HL-60 (cell line): ENCODE measurements around the gene CRYBA2.

ENCODE experiments used
- DNase-seq, 2 experiments: peaks; one replicate each; pipeline ENCODE4 v3.0.0-alpha.2; 2010 to 2020; ENCODE audit warnings: low read depth in 1 of 2, low spot score in 1 of 2
- H3K27ac ChIP-seq: fragments of 250-450 bp; sonication (Bioruptor Pico); replicated peaks from 2 replicates; pipeline ENCODE4 v1.5.1; 2020; ENCODE audit warnings: mild to moderate bottlenecking, moderate library complexity
- H3K27me3 ChIP-seq: fragments of 250-450 bp; sonication (Bioruptor Pico); 2 replicates; pipeline ENCODE4 v1.5.1; 2021; ENCODE audit warnings: mild to moderate bottlenecking, moderate library complexity; ENCODE audit not compliant: insufficient read depth, poor library complexity, severe bottlenecking
- H3K4me3 ChIP-seq: replicated peaks from 2 replicates; pipeline ENCODE4 v1.5.1; 2011; ENCODE audit warnings: mild to moderate bottlenecking, control low read depth, low read length; ENCODE audit not compliant: insufficient read depth
- GABPA ChIP-seq: IDR thresholded peaks from 2 replicates; pipeline ENCODE4 v1.6.1; 2012; ENCODE audit warnings: low read depth
- POLR2AphosphoS5 ChIP-seq: IDR thresholded peaks from 2 replicates; pipeline ENCODE4 v1.6.1; 2012; ENCODE audit warnings: low read depth
- SPI1 ChIP-seq: IDR thresholded peaks from 2 replicates; pipeline ENCODE4 v1.6.1; 2012; ENCODE audit warnings: low read depth, mild to moderate bottlenecking, borderline replicate concordance
- TF ChIP-seq, protein P1 (sequence below): IDR thresholded peaks from 2 replicates; pipeline ENCODE4 v1.6.1; 2012; ENCODE audit warnings: low read depth; ENCODE audit not compliant: insufficient replicate concordance
- TF ChIP-seq, protein P2 (sequence below): IDR thresholded peaks from one replicate; pipeline ENCODE4 v1.5.1; 2011; ENCODE audit warnings: low read length, control low read depth, inconsistent platforms; ENCODE audit not compliant: insufficient read depth

Gene CRYBA2

DNA sequence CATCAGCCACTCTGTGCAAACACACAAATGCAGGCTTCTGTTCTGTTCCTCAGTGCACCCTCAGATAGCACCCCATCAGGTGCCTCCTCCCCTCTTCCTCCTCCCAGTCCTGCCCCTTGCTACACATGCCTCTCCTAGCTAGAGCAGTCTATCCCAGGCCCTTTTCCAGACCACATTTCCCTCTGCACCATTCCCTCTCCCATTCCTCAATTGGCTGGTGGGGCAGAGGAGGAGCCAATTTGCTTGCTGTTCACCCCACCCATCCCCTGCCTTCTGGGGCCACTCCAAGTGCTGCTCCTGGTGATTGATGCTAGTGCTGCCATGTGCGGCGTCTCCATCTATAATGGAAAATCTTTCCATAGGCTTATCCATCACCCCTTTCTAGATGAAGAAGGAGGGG lies 42.7 kb upstream of the CRYBA2 start:
- TF ChIP-seq POLR2AphosphoS5 (no peak), GABPA (no peak), SPI1 (no peak)
- TF ChIP-seq, protein P1, sequence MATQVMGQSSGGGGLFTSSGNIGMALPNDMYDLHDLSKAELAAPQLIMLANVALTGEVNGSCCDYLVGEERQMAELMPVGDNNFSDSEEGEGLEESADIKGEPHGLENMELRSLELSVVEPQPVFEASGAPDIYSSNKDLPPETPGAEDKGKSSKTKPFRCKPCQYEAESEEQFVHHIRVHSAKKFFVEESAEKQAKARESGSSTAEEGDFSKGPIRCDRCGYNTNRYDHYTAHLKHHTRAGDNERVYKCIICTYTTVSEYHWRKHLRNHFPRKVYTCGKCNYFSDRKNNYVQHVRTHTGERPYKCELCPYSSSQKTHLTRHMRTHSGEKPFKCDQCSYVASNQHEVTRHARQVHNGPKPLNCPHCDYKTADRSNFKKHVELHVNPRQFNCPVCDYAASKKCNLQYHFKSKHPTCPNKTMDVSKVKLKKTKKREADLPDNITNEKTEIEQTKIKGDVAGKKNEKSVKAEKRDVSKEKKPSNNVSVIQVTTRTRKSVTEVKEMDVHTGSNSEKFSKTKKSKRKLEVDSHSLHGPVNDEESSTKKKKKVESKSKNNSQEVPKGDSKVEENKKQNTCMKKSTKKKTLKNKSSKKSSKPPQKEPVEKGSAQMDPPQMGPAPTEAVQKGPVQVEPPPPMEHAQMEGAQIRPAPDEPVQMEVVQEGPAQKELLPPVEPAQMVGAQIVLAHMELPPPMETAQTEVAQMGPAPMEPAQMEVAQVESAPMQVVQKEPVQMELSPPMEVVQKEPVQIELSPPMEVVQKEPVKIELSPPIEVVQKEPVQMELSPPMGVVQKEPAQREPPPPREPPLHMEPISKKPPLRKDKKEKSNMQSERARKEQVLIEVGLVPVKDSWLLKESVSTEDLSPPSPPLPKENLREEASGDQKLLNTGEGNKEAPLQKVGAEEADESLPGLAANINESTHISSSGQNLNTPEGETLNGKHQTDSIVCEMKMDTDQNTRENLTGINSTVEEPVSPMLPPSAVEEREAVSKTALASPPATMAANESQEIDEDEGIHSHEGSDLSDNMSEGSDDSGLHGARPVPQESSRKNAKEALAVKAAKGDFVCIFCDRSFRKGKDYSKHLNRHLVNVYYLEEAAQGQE = no peak
- TF ChIP-seq, protein P2, sequence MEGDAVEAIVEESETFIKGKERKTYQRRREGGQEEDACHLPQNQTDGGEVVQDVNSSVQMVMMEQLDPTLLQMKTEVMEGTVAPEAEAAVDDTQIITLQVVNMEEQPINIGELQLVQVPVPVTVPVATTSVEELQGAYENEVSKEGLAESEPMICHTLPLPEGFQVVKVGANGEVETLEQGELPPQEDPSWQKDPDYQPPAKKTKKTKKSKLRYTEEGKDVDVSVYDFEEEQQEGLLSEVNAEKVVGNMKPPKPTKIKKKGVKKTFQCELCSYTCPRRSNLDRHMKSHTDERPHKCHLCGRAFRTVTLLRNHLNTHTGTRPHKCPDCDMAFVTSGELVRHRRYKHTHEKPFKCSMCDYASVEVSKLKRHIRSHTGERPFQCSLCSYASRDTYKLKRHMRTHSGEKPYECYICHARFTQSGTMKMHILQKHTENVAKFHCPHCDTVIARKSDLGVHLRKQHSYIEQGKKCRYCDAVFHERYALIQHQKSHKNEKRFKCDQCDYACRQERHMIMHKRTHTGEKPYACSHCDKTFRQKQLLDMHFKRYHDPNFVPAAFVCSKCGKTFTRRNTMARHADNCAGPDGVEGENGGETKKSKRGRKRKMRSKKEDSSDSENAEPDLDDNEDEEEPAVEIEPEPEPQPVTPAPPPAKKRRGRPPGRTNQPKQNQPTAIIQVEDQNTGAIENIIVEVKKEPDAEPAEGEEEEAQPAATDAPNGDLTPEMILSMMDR = no peak
- Histone ChIP-seq H3K27me3 (peaks cover 50% of the 10 kb centered on the region), H3K27ac (no peak overlapping the region), H3K4me3 (no peak overlapping the region)
- no peak for DNase-seq

DNA sequence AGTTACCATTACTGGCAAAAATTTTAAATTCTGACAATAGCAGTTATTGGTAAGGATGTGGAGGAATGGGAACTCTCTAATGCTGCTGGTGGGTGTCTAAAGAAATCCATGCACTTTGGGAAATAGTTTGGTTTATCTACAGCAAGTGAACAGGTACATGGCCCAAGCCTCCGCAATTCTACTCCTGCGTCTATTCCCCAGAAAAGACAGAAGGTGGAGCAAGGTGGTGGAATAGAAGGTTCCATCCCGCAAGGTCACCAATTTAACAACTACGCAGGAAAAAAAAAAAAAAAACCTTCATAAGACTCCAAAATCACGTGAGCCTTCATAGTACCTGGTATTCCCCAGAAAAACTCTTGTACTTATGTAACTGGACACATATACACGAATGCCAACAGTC lies 41.6 kb upstream of the CRYBA2 start:
- Histone ChIP-seq H3K4me3 (no peak overlapping the region), H3K27me3 (peaks cover 42% of the 10 kb centered on the region), H3K27ac (no peak overlapping the region)
- TF ChIP-seq, protein P1 = no peak
- TF ChIP-seq GABPA (no peak), SPI1 (no peak), POLR2AphosphoS5 (no peak)
- TF ChIP-seq, protein P2 = no peak
- DNase-seq = no peak

DNA sequence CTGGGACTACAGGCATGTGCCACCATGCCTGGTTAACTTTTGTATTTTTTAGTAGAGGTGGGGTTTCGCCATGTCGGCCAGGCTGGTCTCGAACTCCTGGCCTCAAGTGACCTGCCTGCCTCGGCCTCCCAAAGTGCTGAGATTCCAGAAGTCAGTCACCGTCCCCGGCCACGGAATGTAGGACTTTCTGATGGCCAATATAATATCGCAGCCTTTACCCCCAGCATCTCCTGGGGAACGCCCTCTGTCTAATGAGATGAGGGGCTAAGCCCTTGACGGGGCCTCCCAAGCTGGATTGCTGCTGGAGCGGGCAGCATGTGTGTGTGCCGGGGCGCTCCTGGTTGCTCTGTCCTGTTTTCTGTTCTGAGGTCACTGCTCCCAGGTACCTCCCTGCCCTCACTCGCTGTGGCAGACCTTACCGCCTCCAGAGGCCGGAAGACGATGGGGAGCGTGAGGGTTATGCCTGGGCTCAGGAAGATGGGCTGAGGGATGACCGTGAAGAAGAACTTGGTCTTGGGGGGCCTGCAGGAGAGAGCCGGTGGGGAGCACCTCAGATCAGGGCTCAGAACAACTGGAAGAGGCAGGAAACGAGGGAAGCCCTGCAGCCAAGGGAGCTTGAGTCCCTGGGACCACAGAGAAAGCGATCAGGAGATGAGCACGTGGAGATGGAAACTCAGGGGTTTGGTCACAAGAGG lies 39.0 kb upstream of the CRYBA2 start:
- DNase-seq = no peak
- TF ChIP-seq GABPA (no peak), SPI1 (no peak), POLR2AphosphoS5 (no peak)
- TF ChIP-seq, protein P1 = no peak
- TF ChIP-seq, protein P2 = no peak
- H3K27me3 ChIP-seq = peaks cover 30% of the 10 kb centered on the region
- no peak overlapping the region for H3K4me3 ChIP-seq
- H3K27ac ChIP-seq = no peak overlapping the region
